MM.1S (cell line): ENCODE results near the gene TOX2.

ENCODE experiments used
- EZH2 ChIP-seq: fragments of 300-600 bp; sonication (generic); optimal IDR thresholded peaks from 2 replicates; pipeline ENCODE3; 2017; ENCODE audit warnings: low read depth, mild to moderate bottlenecking, antibody characterized with exemption, low read length, mixed read lengths
- EZH2phosphoT487 ChIP-seq: fragments of 300-600 bp; sonication (generic); IDR thresholded peaks from 2 replicates; pipeline ENCODE4 v1.6.1; 2018; ENCODE audit warnings: antibody characterized with exemption, low read length
- TF ChIP-seq, protein P1 (sequence below): fragments of 300-600 bp; sonication (generic); IDR thresholded peaks from 2 replicates; pipeline ENCODE4 v1.5.1; 2016; ENCODE audit warnings: antibody characterized with exemption, low read length, mixed read lengths

DNA sequence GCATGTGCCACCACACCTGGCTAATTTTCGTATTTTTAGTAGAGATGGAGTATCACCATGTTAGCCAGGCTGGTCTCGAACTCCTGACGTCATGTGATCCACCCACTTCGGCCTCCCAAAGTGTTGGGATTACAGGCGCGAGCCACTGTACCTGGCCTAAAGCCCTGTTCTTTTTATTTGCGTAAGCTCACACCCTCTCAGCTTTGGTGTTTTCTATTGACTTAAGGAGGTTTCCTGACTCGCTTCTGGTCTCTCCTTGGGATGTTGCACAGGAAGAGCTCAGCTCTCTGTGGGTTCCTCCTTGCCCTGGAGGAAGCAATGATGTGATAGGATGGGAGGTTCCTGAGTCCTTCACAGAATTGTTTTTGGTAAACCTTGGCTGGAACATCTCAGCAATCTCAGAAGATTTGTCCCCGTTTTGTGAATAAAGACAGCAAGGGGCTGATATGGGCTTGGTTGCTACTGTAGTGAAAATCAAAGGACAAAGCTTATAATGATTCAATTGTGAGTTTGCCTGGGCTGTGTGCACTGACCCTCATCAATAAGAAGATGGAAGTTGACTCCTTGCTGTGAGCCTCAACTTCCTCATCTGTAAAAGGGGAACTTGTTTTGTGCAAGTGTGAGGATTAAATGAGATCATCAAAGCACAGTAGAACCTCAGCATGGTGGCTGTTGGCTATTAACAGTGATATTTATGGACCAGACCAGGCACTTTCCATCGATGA lies 27.0 kb downstream of the TOX2 start:
- TF ChIP-seq, protein P1, sequence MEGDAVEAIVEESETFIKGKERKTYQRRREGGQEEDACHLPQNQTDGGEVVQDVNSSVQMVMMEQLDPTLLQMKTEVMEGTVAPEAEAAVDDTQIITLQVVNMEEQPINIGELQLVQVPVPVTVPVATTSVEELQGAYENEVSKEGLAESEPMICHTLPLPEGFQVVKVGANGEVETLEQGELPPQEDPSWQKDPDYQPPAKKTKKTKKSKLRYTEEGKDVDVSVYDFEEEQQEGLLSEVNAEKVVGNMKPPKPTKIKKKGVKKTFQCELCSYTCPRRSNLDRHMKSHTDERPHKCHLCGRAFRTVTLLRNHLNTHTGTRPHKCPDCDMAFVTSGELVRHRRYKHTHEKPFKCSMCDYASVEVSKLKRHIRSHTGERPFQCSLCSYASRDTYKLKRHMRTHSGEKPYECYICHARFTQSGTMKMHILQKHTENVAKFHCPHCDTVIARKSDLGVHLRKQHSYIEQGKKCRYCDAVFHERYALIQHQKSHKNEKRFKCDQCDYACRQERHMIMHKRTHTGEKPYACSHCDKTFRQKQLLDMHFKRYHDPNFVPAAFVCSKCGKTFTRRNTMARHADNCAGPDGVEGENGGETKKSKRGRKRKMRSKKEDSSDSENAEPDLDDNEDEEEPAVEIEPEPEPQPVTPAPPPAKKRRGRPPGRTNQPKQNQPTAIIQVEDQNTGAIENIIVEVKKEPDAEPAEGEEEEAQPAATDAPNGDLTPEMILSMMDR: no peak
- TF ChIP-seq EZH2: no peak
- no peak for TF ChIP-seq EZH2phosphoT487
